GM21447 (cell line): ENCODE measurements around the gene CCT8L2.
"Not testable (repeated sequence)": the region's sequence is repeated elsewhere in the genome, so short reads cannot be mapped to it uniquely, and the experiment has no call there.

ENCODE experiments used
- ATAC-seq: cut with Tn5 transposase; IDR thresholded peaks from one replicate; pipeline ENCODE4 v1.9.1; 2021; ENCODE audit not compliant: unreplicated experiment

CCT8L2 gene

DNA sequence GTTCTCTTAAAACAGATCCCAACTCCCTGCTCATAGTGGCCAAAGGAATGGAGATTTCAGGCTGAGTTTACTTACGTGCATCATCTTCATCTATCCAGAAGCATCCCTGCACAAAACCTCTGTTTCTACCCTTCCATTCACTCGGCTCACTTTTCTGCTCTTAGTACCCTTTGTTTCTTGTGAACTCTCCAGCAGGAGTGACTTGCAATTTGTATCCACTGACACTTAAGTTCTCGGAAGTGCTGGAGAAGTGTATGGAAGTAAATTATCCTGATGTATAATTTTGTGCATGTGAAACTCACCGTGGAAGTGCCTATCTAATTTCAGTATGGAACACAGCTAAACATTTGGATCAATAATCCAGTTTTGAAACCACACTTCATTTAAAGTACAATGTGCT lies 7.0 kb upstream of the CCT8L2 start:
- not testable (repeated sequence) for ATAC-seq

DNA sequence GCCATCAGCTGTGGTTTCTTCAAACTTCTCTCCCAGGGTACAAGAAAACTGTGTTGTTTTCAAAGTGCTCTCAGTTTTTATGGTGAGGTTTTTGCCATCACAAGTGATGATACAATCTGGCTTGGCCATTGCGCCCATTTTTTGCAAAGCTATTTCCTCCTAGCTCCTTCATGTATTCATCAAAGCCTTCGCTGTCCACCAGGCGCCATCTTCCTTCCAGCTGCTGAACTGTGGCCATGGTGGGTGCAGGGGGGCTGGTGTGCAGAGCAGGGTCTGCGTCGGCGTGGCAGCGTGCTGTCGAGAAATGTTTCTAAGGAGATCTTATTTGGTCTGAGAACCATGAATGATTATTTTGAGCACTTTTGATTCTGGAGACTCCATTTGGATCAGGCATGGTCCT lies 2.6 kb upstream of the CCT8L2 start:
- not testable (repeated sequence) for ATAC-seq

DNA sequence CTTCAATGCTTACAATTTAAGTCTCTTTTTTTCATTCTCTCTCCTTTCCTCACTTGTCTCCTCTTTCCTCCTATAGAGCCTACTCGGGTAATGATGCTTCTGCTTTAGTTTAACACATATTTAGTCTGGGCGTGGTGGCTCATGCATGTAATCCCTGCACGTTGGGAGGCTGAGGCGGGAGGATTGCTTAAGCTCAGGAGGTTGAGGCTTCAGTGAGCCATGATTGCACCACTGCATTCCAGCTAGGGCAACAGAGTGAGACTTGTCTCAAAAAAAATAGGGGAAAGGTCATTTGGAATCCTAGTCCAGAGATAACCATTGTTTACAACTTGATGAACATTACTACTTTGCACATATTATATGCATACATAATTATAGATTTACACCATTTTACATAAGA lies 1.4 kb upstream of the CCT8L2 start:
- ATAC-seq = no peak

- not testable (repeated sequence) for ATAC-seq
Measured at GRCh38 chr22:16592231-16592630, 379 bp downstream of the CCT8L2 start.

GRCh38 chr22:16591136-16591535 lies 1.5 kb downstream of the CCT8L2 start:
- not testable (repeated sequence) for ATAC-seq

DNA sequence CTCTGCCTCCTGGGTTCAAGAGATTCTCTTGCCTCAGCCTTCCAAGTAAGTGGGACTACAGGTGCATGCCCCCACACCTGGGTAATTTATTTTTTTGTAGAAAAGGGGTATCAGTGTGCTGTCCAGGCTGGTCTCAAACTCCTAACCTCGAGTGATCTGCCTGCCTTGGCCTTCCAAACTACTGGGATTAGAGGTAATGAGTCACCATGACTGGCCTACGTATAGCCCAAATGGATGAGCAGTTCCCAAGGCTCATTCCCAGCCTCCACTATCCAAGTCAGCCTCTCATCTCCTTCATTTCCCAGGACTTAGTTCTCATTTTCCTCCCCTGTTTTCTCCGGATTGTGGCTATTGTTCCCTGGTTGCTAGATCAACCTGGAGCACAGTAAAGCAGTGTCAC lies 5.6 kb downstream of the CCT8L2 start:
- no peak for ATAC-seq

DNA sequence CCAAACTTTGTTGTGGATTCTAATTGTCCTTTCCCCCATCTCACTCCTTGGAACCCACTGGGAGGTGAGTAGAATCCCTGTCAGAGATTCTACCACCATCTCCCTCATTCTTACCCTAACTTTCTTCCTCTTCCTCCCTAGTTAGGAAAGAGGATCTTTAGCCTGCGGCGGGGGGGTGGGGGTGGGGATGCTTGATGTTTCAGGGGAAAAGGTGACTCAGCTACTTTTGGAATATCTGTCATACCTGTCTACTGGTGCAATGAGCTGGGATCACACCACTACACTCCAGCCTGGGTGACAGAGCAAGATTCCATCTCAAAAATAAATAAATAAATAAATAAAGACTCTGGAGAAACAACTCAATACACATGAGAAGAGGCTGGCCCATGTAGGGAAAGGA lies 6.4 kb downstream of the CCT8L2 start:
- no peak for ATAC-seq

GRCh38 chr22:16580872-16581271 lies 11.7 kb downstream of the CCT8L2 start:
- ATAC-seq = not testable (repeated sequence)

GRCh38 chr22:16569240-16569834 lies 23.3 kb downstream of the CCT8L2 start:
- ATAC-seq = not testable (repeated sequence)

- no peak for ATAC-seq
Measured at GRCh38 chr22:16568425-16568758, 24.2 kb downstream of the CCT8L2 start.

- not testable (repeated sequence) for ATAC-seq
Measured at GRCh38 chr22:16567617-16568424, 24.8 kb downstream of the CCT8L2 start.

DNA sequence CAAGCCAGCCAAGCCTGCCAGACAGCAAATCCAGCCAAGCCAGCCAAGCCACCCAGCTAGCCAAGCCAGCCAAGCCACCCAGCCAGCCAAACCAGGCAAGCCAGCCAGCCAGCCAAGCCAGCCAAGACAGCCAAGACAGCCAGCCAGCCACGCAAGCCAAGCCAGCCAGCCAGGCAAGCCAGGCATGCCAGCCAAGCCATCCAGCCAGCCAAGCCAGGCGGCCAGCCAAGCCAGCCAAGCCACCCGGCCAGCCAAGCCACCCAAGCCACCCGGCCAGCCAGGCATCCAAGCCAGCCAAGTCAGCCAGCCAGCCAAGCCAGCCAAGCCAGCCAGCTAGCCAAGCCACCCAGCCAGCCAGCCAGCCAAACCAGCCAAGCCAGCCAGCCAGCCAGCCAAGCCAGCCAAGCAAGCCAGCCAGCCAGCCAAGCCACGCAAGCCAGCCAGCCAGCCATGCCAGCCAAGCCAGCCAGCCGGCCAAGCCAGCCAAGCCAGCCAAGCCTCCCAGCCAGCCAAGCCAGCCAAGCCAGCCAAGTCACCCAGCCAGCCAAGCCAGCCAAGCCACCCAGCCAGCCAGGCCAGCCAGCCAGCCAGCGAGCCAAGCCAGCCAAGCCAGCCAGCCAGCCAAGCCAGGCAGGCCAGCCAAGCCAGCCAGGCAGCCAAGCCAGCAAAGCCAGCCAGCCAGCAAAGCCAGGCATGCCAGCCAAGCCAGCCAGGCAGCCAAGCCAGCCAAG lies 26.0 kb downstream of the CCT8L2 start:
- ATAC-seq = not testable (repeated sequence)

- ATAC-seq = not testable (repeated sequence)
Measured at GRCh38 chr22:16565585-16566420, 26.8 kb downstream of the CCT8L2 start.

DNA sequence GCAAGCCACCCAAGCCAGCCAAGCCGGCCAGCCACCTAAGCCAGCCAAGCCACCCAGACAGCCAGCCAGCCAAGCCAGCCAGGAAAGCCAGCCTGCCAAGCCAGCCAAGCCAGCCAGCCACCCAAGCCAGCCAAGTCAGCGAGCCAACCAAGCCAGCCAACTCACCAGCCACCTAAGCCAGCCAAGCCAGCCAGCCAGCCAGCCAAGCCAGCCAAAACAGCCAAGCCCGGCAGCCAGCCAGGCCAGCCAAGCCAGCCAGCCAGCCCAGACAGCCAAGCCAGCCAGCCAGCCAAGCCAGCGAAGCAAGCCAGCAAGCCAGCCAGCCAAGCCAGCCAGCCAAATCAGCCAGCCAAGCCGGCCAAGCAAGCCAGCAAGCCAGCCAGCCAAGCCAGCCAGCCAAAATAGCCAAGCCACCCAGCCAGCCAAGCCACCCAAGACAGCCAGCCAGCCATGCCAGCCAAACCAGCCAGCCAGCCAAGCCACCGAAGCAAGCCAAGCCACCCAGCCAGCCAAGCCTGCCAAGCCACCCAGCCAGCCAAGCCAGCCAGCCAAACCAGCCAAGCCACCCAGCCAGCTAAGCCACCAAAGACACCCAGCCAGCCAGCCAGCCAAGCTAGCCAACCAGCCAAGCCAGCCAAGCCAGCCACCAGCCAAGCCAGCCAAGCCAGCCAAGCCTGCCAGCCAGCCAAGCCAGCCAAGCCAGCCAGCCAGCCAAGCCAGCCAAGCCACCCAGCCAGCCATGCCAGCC lies 27.6 kb downstream of the CCT8L2 start:
- ATAC-seq = not testable (repeated sequence)

DNA sequence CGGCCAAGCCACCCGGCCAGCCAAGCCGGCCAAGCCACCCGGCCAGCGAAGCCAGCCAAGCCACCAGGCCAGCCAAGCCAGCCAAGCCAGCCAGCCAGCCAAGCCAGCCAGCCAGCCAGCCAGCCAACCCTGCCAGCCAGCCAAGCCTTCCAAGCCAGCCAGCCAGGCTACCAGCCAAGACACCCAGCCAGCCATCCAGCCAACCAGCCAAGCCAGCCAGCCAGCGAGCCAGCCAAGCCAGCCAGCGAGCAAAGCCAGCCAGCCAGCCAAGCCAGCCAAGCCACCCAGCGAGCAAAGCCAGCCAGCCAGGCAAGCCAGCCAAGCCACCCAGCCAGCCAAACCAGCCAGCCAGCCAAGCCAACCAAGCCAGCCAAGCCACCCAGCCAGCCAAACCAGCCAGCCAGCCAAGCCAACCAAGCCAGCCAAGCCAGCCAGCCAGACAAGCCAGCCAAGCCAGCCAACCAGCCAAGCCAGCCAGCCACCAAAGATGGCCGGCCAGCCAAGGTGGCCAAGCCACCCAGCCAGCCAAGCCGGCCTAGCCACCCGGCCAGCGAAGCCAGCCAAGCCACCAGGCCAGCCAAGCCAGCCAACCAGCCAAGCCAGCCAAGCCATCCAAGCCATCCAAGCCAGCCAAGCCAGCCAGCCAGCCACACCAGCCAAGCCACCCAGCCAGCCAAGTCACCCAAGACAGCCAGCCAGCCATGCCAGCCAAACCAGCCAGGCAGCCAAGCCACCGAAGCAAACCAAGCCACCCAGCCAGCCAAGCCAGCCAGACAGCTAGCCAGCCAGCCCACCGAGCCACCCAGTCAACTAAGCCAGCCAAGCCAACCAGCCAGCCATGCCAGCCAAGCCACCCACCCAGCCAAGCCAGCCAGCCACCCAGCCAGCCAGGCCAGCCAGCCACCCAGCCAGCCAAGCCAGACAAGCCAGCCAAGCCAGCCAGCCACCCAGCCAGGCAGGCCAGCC lies 28.8 kb downstream of the CCT8L2 start:
- ATAC-seq = no peak

DNA sequence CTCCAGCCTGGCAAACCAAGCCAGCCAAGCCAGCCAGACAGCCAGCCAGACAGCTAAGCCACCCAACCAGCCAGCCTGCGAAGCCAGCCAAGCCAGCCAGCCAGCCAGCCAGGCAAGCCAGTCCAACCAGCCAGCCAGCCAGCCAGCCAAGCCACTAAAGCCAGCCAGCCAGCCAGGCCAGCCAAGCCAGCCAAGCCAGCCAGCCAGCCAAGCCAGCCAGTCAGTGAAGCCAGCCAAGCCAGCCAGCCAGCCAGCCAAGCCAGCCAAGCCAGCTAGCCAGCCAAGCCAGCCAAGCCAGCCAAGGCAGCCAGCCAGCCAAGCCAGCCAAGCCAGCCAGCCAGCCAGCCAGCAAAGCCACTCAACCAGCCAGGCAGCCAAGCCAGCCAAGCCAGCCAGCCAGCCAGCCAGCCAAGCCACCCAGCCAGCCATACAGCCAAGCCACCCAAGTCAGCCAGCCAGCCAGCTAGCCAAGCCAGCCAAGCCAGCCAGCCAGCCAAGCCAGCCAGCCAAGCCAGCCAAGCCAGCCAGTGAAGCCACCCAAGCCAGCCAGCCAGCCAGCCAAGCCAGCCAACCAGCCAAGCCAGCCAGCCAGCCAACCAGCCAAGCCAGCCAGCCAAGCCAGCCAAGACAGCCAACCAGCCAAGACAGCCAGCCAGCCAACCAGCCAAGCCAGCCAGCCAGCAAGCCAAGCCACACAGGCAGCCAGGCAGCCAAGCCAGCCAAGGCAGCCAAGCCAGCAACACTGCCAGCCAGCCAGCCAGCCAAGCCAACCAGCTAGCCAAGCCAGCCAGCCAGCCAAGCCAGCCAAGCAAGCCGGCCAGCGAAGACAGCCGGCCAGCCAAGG lies 29.7 kb downstream of the CCT8L2 start:
- no peak for ATAC-seq

DNA sequence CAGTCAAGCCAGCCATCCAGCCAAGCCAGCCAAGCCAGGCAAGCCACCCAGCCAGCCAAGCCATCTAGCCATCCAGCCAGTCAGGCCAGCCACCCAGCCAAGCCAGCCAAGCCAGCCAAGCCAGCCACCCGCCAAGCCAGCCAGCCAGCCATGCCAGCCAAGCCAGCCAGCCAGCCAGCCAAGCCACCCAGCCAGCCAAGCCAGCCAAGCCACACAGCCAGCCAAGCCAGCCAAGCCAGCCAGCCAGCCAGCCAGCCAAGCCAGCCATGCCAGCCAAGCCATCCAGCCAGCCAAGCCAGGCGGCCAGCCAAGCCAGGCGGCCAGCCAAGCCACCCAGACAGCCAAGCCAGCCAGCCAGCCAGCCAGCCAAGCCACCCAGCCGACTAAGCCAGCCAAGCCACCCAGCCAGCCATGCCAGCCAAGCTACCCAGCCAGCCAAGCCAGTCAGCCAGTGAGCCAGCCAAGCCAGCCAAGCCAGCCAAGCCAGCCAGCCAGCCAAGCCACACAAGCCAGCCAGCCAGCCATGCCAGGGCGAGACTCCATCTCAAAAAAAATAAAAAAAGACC lies 31.4 kb downstream of the CCT8L2 start:
- not testable (repeated sequence) for ATAC-seq

DNA sequence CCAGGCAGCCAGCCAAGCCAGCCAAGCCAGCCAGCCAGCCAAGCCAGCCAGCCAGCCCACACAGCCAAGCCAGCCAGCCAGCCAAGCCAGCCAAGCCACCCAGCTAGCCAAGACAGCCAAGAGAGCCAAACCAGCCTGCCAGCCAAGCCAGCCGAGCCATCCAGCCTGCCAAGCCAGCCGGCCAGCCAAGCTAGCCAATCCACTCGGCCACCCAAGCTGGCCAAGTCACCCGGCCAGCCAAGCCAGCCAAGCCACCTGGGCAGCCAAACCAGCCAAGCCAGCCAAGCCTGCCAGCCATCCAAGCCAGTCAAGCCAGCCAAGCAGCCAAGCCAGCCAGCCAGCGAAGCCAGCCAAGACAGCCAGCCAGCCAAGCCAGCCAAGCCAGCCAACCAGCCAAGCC lies 32.0 kb downstream of the CCT8L2 start:
- ATAC-seq = not testable (repeated sequence)
